BLaER1 (cell line): ENCODE results near the gene SUPT3H.
A peak's percentile ranks its signal among the peaks of the same experiment; 100 is the strongest.

Experiments used
- H3K27ac ChIP-seq: shearing (Covaris generic); formaldehyde crosslinking; 2 replicates; pipeline ENCODE4 v1.8.1; 2022
- H3K27me3 ChIP-seq: shearing (Covaris generic); formaldehyde crosslinking; 2 replicates; pipeline ENCODE4 v1.8.1; 2022
- H3K36me3 ChIP-seq: shearing (Covaris generic); formaldehyde crosslinking; 2 replicates; pipeline ENCODE4 v1.8.1; 2022
- H3K4me1 ChIP-seq: shearing (Covaris generic); formaldehyde crosslinking; 2 replicates; pipeline ENCODE4 v1.8.1; 2022
- H3K4me2 ChIP-seq: shearing (Covaris generic); formaldehyde crosslinking; 2 replicates; pipeline ENCODE4 v1.8.1; 2022
- H3K4me3 ChIP-seq: shearing (Covaris generic); formaldehyde crosslinking; 2 replicates; pipeline ENCODE4 v1.8.1; 2022
- H3K9ac ChIP-seq: shearing (Covaris generic); formaldehyde crosslinking; 2 replicates; pipeline ENCODE4 v1.8.1; 2022
- H3K9me3 ChIP-seq: shearing (Covaris generic); formaldehyde crosslinking; 2 replicates; pipeline ENCODE4 v1.8.1; 2022
- H4K20me1 ChIP-seq: shearing (Covaris generic); formaldehyde crosslinking; 2 replicates; pipeline ENCODE4 v1.8.1; 2022
- Cebpa-rat ChIP-seq: shearing (Covaris generic); IDR thresholded peaks from 2 replicates; pipeline ENCODE4 v1.8.1; 2022

The SUPT3H gene

GRCh38 chr6:45377554-45378333, at the start of gene SUPT3H:
Gene SUPT3H (minus strand): TSS chr6:45377934.
- Histone ChIP-seq H3K4me3 (peak within 1 kb of the TSS; percentile 74), H3K27ac (peak within 1 kb of the TSS; percentile 94), H4K20me1 (no peaks in the 10 kb centered on the region), H3K9ac (peak within 1 kb of the TSS; percentile 86), H3K9me3 (no peaks in the 10 kb centered on the region), H3K36me3 (no peaks in the 10 kb centered on the region), H3K4me1 (peaks cover 18% of the 10 kb centered on the region), H3K4me2 (peak within 1 kb of the TSS; percentile 78), H3K27me3 (no peaks in the 10 kb centered on the region)
- TF ChIP-seq Cebpa-rat, result no peak

GRCh38 chr6:45426251-45426650, 48.5 kb upstream of the SUPT3H start:
- Histone ChIP-seq H3K4me3 (no peak overlapping the region), H3K9ac (no peak overlapping the region), H3K4me1 (peaks cover 25% of the 10 kb centered on the region), H3K4me2 (no peak overlapping the region), H3K27me3 (peaks cover 65% of the 10 kb centered on the region), H3K27ac (no peak overlapping the region), H3K36me3 (no peaks in the 10 kb centered on the region), H4K20me1 (peaks cover 39% of the 10 kb centered on the region), H3K9me3 (no peaks in the 10 kb centered on the region)
- TF ChIP-seq Cebpa-rat, result no peak

GRCh38 chr6:45424451-45424861, 46.7 kb upstream of the SUPT3H start:
- H3K9me3 ChIP-seq, result no peaks in the 10 kb centered on the region
- no peak overlapping the region for H3K4me3 ChIP-seq
- H3K9ac ChIP-seq, result no peak overlapping the region
- no peak overlapping the region for H3K27ac ChIP-seq
- peaks cover 25% of the 10 kb centered on the region for H3K4me1 ChIP-seq
- TF ChIP-seq Cebpa-rat, result no peak
- no peak overlapping the region for H3K4me2 ChIP-seq
- H3K36me3 ChIP-seq, result no peaks in the 10 kb centered on the region
- H3K27me3 ChIP-seq, result peaks cover 83% of the 10 kb centered on the region
- peaks cover 57% of the 10 kb centered on the region for H4K20me1 ChIP-seq

GRCh38 chr6:45423824-45424450, 46.2 kb upstream of the SUPT3H start:
- Histone ChIP-seq H3K27me3 (peaks cover 88% of the 10 kb centered on the region), H3K9ac (no peak overlapping the region)

GRCh38 chr6:45423111-45423823, 45.5 kb upstream of the SUPT3H start:
- Histone ChIP-seq H3K27me3 (peaks cover 93% of the 10 kb centered on the region), H3K4me2 (peak overlapping the region; percentile 95), H3K4me3 (peak overlapping the region; percentile 66), H3K27ac (no peak overlapping the region), H3K4me1 (peaks cover 25% of the 10 kb centered on the region), H3K9ac (no peak overlapping the region), H4K20me1 (peaks cover 61% of the 10 kb centered on the region), H3K9me3 (no peaks in the 10 kb centered on the region), H3K36me3 (no peaks in the 10 kb centered on the region)
- TF ChIP-seq Cebpa-rat, result no peak

More at GRCh38 chr6:45423824-45424450, 46.2 kb upstream of the SUPT3H start:
- H3K27ac ChIP-seq, result no peak overlapping the region
- H3K4me1 ChIP-seq, result peaks cover 25% of the 10 kb centered on the region
- peak overlapping the region; percentile 66 for H3K4me3 ChIP-seq
- TF ChIP-seq Cebpa-rat, result no peak
- peaks cover 61% of the 10 kb centered on the region for H4K20me1 ChIP-seq
- no peaks in the 10 kb centered on the region for H3K36me3 ChIP-seq
- H3K9me3 ChIP-seq, result no peaks in the 10 kb centered on the region
- H3K4me2 ChIP-seq, result peak overlapping the region; percentile 95

GRCh38 chr6:45422503-45423110, 44.9 kb upstream of the SUPT3H start:
- no peak overlapping the region for H3K9ac ChIP-seq
- H4K20me1 ChIP-seq, result peaks cover 61% of the 10 kb centered on the region
- H3K27me3 ChIP-seq, result peaks cover 93% of the 10 kb centered on the region
- no peak for TF ChIP-seq Cebpa-rat
- no peak overlapping the region for H3K27ac ChIP-seq
- no peaks in the 10 kb centered on the region for H3K9me3 ChIP-seq
- H3K4me1 ChIP-seq, result peaks cover 25% of the 10 kb centered on the region
- no peaks in the 10 kb centered on the region for H3K36me3 ChIP-seq
- H3K4me2 ChIP-seq, result peak overlapping the region; percentile 95
- peak overlapping the region; percentile 66 for H3K4me3 ChIP-seq

GRCh38 chr6:45421709-45422502, 44.2 kb upstream of the SUPT3H start:
- Histone ChIP-seq H3K9ac (peak overlapping the region; percentile 20; the same call in 1 of the 2 replicates), H4K20me1 (peaks cover 61% of the 10 kb centered on the region), H3K4me3 (peak overlapping the region; percentile 66), H3K36me3 (no peaks in the 10 kb centered on the region), H3K4me2 (peak overlapping the region; percentile 95), H3K27ac (no peak overlapping the region), H3K4me1 (peaks cover 25% of the 10 kb centered on the region), H3K9me3 (no peaks in the 10 kb centered on the region), H3K27me3 (peaks cover 93% of the 10 kb centered on the region)
- no peak for TF ChIP-seq Cebpa-rat

- peak overlapping the region; percentile 95 for H3K4me2 ChIP-seq
- no peaks in the 10 kb centered on the region for H3K36me3 ChIP-seq
- no peak overlapping the region for H3K27ac ChIP-seq
- peaks cover 25% of the 10 kb centered on the region for H3K4me1 ChIP-seq
- peaks cover 87% of the 10 kb centered on the region for H3K27me3 ChIP-seq
- H4K20me1 ChIP-seq, result peaks cover 61% of the 10 kb centered on the region
- no peaks in the 10 kb centered on the region for H3K9me3 ChIP-seq
- TF ChIP-seq Cebpa-rat, result no peak
- peak overlapping the region; percentile 66 for H3K4me3 ChIP-seq
- H3K9ac ChIP-seq, result peak overlapping the region; percentile 20; the same call in 1 of the 2 replicates
Measured at GRCh38 chr6:45420909-45421708, 43.4 kb upstream of the SUPT3H start.
